Measurements from ENCODE around the gene TMEM86B.

- TF ChIP-seq EZH2 (IDR thresholded peaks at IDR 0.05; ENCODE audit: borderline replicate concordance, low read depth, low read length, severe bottlenecking) (no peak), CTCF (IDR thresholded peaks at IDR 0.05; ENCODE audit: extremely low read depth in 1 of 2, insufficient read depth in 1 of 2, low read depth in 1 of 2, low read length in 2 of 2) (no peak)
Measured at GRCh38 chr19:55238030-55238429, 9.5 kb upstream of the TMEM86B start.
